HG02623 (cell line): ENCODE measurements around the gene ZNF132.
"Not testable (repeated sequence)": the region's sequence is repeated elsewhere in the genome, so short reads cannot be mapped to it uniquely, and the experiment has no call there.

ENCODE experiments used
- ATAC-seq: cut with Tn5 transposase; IDR thresholded peaks from one replicate; pipeline ENCODE4 v1.9.1; 2021; ENCODE audit warnings: moderate library complexity; ENCODE audit not compliant: unreplicated experiment

ZNF132 gene

GRCh38 chr19:58408152-58409009 lies 31.6 kb downstream of the ZNF132 start, which contains the start of gene ZNF584:
Gene ZNF584 (plus strand): TSS chr19:58408649. CDS start chr19:58409148, 499 bp downstream.
- ATAC-seq = peak; percentile 93

- no peak for ATAC-seq
Measured at GRCh38 chr19:58407658-58408151, 32.2 kb downstream of the ZNF132 start.

GRCh38 chr19:58406818-58407657 lies 32.9 kb downstream of the ZNF132 start:
- no peak for ATAC-seq

- not testable (repeated sequence) for ATAC-seq
Measured at GRCh38 chr19:58403920-58404478, 36.0 kb downstream of the ZNF132 start.

- no peak for ATAC-seq
Measured at GRCh38 chr19:58401840-58402421, 38.0 kb downstream of the ZNF132 start.

GRCh38 chr19:58400916-58401839 lies 38.8 kb downstream of the ZNF132 start:
- peak; percentile 95 for ATAC-seq

- ATAC-seq = no peak
Measured at GRCh38 chr19:58400316-58400915, 39.5 kb downstream of the ZNF132 start.

- no peak for ATAC-seq
Measured at GRCh38 chr19:58399903-58400302, 40.0 kb downstream of the ZNF132 start.

- ATAC-seq = no peak
Measured at GRCh38 chr19:58398545-58398944, 41.4 kb downstream of the ZNF132 start.

- no peak for ATAC-seq
Measured at GRCh38 chr19:58398087-58398486, 41.9 kb downstream of the ZNF132 start.

- no peak for ATAC-seq
Measured at GRCh38 chr19:58397533-58398037, 42.4 kb downstream of the ZNF132 start.

- ATAC-seq = no peak
Measured at GRCh38 chr19:58396691-58397532, 43.0 kb downstream of the ZNF132 start.

GRCh38 chr19:58395979-58396627 lies 43.9 kb downstream of the ZNF132 start:
- ATAC-seq = no peak

- ATAC-seq = no peak
Measured at GRCh38 chr19:58395220-58395978, 44.6 kb downstream of the ZNF132 start, which contains the start of gene RNF225. Gene RNF225 (plus strand): TSS chr19:58395656. CDS start chr19:58396090, 434 bp downstream.

GRCh38 chr19:58394821-58395219 lies 45.1 kb downstream of the ZNF132 start:
- no peak for ATAC-seq

- ATAC-seq = no peak
Measured at GRCh38 chr19:58393725-58394033, 46.3 kb downstream of the ZNF132 start.
